HG03103 (cell line): ENCODE measurements around the gene SEC24D.

Experiments used
- ATAC-seq: cut with Tn5 transposase; IDR thresholded peaks from one replicate; pipeline ENCODE4 v1.9.1; 2021; ENCODE audit warnings: low read depth; ENCODE audit not compliant: unreplicated experiment

The SEC24D gene

GRCh38 chr4:118774989-118775388 is 60.9 kb downstream of the SEC24D start:
- ATAC-seq: no peak

- no peak for ATAC-seq
These were observed 61.6 kb downstream of the SEC24D start for GRCh38 chr4:118774321-118774720.

DNA sequence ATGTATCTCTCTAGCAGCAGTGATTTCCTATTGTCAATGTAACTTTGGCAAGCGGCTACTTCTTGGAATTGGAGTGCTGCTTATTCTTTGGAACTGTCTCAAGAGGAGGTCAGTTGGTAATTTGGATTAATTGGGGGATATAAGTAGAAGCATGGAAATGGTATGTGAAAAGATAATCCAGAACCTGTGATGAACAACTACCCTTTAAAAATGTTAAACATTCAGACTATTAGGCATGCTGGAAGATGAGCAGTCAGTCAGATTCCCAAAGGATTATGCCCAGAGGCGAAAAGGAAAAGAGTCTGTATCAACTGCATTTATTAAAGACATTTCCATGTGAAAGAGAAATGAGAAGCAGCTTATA is 62.5 kb downstream of the SEC24D start:
- no peak for ATAC-seq

DNA sequence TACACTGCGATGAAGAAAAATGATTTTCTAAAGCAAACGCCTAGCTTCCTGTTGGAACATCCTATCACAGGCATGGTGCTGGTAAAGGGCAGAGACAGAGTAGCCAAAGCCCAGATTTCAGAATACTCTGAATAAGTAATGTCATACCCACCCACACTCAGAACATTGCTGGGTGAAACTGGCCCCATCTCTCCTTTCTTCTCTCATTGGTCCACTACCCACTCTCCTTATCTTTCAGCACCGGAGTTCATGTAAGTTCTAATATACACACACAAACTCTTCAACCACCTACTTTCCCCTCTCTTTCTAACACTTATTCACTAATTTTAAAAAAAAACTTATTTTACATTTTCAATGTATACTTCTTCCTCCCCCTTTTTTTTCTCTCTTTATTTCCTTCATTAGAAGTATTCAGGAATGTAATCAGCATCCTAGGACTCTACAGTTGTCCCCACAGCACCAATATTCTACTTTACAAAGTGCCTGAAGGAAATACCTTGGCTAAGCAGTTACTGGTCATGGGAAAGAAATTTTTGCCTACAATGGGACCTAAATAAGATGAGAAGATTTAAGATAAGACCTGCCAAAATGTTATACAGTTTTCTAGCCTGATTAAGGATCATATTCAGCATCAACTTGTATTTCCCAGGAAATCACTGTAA is 63.0 kb downstream of the SEC24D start:
- no peak for ATAC-seq

GRCh38 chr4:118772081-118772766 is 63.7 kb downstream of the SEC24D start:
- peak; percentile 77 for ATAC-seq

GRCh38 chr4:118770741-118771187 is 65.2 kb downstream of the SEC24D start:
- no peak for ATAC-seq

GRCh38 chr4:118769161-118769560 is 66.8 kb downstream of the SEC24D start:
- no peak for ATAC-seq

GRCh38 chr4:118767109-118767508 is 68.8 kb downstream of the SEC24D start:
- no peak for ATAC-seq

- no peak for ATAC-seq
These were observed 70.5 kb downstream of the SEC24D start for GRCh38 chr4:118765399-118765798.

GRCh38 chr4:118762730-118763477 is 73.0 kb downstream of the SEC24D start:
- ATAC-seq: no peak

DNA sequence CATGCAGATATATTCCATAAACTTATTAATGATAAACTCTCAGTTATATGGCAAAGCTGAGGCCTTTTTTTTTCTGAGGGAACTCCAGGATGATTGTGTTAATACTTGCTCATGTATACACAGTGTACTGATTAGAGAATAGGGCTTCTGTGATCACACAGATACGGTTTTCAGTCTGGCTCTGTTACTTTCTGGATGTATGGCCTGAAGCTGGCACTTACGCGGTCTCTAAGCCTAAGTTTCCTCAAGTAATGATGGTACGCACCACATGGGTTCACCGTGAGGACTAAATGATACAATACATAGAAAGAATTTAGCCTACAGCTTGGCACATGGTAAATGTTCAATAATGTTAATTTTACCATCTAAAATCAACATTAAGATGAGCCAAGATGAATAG is 73.8 kb downstream of the SEC24D start:
- no peak for ATAC-seq

GRCh38 chr4:118761397-118762016 is 74.4 kb downstream of the SEC24D start:
- ATAC-seq: no peak

DNA sequence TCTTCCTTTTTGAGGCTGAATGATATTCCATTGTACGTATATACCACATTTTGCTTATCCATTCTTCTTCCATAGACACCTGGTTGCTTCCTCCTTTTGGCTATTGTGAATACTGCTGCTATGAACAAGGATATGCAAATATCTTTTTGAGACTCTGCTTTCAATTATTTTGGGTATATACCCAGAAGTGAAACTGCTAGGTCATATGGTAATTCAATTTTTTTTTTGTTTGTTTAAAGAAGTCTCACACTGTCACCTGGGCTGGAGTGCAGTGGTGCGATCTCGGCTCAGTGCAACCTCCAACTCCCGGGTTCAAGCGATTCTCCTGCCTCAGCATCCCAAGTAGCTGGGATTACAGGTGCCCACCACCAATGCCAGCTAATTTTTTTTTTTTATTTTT is 75.4 kb downstream of the SEC24D start:
- peak; percentile 98 for ATAC-seq

DNA sequence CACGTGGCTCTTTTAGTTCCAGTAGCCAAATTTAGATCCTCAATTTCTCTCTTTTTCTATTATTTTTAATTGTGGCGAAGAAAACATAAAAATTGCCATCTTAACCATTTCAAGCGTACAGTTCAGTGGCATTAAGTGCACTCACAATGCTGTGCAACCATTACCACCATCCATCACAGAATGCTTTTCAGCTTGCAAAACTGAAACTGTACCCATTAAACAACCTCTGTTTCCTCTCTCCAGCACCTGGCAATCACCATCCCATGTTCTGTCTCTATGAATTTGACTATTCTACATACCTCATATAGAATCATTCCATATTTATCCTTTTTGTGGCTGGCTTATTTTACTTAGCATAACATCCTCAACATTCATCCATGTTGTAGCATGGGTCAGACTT is 75.8 kb downstream of the SEC24D start:
- ATAC-seq: peak; percentile 31

DNA sequence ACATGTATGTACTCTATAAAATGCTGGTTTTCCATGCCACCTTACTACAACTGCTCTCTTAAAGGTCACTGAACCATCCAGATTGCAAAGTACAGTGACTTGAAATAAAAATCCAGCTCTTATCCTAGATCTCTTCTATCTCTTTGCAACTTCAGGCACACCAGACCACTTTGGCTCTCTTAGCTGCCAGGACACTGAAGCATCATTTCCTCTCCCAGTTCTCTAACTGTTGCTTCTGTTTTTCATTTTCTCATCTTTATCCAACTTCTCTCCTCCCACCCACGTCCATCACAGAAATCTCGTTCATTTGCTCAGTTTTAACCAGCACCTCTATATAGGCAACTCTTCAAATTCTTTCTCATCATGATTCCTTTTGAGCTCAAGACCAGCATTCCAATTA is 76.4 kb downstream of the SEC24D start:
- no peak for ATAC-seq

- ATAC-seq: no peak
These were observed 77.6 kb downstream of the SEC24D start for GRCh38 chr4:118758293-118758692.

- no peak for ATAC-seq
These were observed 78.1 kb downstream of the SEC24D start for GRCh38 chr4:118757761-118758251.

GRCh38 chr4:118756958-118757357 is 79.0 kb downstream of the SEC24D start:
- ATAC-seq: no peak

- no peak for ATAC-seq
These were observed 79.5 kb downstream of the SEC24D start for GRCh38 chr4:118756429-118756828.

DNA sequence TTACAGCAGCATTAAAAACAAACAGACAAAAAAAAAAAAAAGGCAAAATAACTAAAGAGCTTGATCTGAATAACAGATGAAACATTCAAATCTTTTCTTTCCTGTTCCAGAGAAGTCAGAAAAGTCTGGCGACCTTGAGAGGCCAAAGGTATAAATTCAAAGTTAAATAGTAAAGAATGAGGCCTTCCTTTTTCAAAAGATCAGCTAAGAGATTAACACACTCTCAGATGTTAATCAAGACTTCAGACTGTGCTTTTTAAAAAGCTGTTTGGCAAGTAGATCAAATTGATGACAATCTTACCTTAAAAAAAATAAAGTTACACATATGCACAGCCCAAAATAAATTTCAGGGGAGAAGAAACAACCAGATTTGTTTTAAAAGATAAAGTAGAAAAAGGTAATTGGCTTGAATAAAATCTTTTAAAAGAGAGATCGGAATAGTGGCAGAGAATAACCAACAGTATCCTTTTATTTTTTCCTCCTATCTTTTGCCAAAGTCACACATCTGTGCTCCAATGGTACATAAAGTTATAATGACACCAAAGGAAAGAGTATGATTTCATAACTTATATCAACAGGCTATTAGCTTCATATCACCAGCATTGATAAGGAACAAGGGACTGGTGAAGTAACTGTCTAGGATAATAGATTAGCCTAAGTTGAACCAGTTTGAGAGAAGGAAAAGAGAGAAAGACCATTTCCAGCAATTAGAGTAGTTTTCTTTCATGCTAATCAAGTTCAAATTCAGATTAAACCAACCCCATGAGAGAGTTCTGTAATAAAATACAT is 80.3 kb downstream of the SEC24D start:
- no peak for ATAC-seq
